UCSD-AML1 (cell line): ENCODE results near the gene SIDT1.

Experiments
- DNase-seq: peaks from one replicate; lab custom pipeline; 2025; ENCODE audit not compliant: unreplicated experiment; lab: John Stamatoyannopoulos, UW

The SIDT1 gene

GRCh38 chr3:113677737-113678136 is 145.4 kb downstream of the SIDT1 start:
- no peak for DNase-seq

- DNase-seq: no peak
Measured at GRCh38 chr3:113678773-113679172, 146.4 kb downstream of the SIDT1 start.
